ENCODE results near the gene KRT33B.
"Not testable (repeated sequence)": the region's sequence is repeated elsewhere in the genome, so short reads cannot be mapped to it uniquely, and the experiment has no call there.

The KRT33B gene

DNA sequence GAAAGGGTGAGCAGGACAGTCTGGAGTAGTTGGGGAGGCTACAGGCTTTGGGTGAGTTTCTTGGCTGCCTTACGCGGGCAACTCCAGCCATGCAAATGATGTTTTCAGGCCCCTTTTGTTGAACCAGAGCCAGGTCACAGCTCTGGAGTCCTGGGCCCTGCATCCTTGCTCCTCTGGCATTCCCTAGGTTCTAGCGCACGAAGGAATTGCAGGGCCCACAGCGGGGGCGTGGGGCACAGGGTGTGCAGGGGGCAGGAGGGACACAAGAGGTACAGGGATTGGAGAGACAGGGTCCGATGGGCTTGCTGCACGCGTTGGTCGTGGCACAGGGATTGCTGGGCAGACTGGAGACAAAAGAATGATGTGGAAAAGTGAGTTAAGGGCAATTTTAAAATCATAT, 24.2 kb upstream of the KRT33B start:
- no peak for DNase-seq (ENCODE audit: low read depth in 1 of 2, low spot score in 1 of 2)

DNA sequence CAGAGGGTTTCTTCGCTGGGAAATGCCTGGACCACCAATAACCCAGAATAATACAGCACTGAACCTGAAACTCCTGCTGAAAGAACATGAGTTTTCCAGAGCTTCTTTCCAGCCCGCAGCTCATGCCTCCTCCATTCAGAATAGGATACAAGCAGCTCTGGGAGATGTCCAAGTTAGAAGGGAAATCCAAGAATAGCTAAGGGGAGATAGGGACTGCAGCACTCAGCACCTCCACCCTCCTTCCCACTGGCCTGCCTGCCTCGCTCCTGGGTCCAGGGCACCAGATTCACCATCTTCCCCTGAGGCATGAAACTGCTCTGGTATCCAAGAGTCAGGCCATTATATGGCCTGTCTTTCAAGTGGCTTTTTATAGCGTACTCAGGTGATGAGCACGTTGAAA, 23.7 kb upstream of the KRT33B start:
- DNase-seq (ENCODE audit: low read depth in 1 of 2, low spot score in 1 of 2), result no peak

DNA sequence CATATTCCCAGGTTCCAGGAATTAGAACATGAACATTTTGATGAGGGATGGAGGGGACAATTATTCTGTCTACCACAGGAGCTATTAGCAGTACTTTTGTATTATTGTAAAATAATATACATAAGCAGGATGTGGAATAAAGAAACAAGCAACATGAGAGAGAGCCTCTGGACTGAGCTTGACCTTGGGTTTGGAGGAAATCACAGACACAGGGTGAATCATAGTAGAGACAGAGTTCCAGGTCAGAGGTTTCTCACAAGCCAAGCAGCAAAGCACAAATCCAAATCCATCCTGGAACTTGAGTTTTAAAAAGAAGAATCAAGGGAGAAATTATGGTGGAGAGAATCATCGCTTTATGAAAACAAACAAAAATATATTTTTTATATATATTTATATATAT, 22.7 kb upstream of the KRT33B start:
- no peak for DNase-seq (ENCODE audit: low read depth in 1 of 2, low spot score in 1 of 2)

DNA sequence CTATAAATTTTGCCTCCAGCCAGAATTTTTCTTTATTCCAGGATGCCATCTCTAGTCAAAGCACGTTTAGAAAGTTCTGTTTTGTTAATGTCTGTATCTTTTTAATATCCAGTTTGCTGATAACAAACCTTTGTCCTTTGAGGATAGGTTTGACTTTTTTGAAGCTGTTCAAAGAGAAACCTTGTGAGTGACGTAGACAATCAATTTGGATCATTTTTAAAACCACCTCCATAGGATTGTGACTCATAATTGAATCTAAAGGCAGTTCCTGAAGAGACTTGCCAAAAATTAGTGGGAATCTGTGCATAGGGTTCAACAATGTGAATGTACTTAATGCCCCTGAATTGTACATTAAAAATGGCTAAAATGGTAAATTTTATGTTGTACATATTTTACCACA, 21.9 kb upstream of the KRT33B start:
- no peak for DNase-seq (ENCODE audit: low read depth in 1 of 2, low spot score in 1 of 2)

DNA sequence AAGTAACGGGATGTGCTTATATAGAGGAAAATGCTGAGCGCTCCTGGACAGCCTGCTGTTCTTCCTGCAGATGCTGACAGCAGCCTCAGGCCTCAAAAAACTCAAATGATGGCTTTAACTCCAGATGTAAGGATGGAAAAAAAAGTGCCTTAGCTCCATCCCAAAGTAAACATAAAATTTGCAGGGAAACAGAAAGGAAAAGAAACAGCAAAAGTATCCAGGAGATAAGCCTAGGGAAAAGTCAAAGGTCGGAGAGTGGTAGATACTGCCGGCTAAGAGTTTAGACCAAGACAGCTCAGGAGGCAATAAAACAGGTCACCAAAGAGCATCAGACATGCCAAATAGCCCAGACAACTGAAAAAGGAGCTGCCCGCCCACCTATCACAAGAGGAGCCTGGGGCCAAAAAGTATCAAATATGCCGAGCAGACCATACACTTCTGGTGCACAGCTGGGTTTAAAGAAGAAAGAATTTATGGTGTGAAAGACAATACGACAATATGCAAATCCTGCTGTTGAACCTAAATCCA, 20.9 kb upstream of the KRT33B start:
- no peak for DNase-seq (ENCODE audit: low read depth in 1 of 2, low spot score in 1 of 2)

DNA sequence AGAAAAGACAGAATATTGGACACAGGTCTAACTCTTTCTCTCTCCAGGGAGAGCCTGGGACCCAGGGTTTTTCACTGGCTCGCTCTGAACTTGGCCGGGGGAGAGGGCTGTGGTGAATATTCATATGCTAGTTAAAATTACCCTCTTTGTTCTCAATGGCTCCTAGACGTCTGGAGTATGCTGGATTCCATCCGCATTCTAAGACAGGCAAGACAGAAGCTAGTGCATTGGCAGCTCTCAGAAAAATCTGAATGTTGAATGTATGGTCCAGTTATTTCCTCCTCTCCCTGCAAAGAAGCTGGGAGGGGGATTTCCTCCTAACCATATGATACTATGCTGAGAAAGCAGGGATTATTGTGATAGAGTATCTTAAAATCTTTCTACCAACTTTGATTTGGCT, 18.1 kb upstream of the KRT33B start:
- no peak for DNase-seq (ENCODE audit: low read depth in 1 of 2, low spot score in 1 of 2)

DNA sequence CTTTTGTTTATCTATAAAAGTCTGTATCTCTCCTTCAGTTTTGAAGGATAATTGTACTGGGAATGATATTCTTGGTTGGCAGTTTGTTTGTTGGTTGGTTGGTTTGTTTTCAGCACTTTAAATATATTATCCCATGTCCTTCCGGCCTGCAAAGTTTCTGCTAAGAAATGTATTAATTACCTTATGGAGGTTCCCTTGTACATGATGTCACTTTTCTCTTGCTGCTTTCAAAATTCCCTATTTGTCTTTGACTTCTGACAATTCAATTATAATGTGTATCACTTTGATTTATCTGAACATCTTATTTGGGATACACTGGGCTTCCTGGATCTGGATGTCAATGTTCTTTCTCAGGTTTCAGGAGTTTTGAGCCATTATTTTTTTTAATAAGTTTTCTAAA, 16.6 kb upstream of the KRT33B start:
- no peak for DNase-seq (ENCODE audit: low read depth in 1 of 2, low spot score in 1 of 2)

DNA sequence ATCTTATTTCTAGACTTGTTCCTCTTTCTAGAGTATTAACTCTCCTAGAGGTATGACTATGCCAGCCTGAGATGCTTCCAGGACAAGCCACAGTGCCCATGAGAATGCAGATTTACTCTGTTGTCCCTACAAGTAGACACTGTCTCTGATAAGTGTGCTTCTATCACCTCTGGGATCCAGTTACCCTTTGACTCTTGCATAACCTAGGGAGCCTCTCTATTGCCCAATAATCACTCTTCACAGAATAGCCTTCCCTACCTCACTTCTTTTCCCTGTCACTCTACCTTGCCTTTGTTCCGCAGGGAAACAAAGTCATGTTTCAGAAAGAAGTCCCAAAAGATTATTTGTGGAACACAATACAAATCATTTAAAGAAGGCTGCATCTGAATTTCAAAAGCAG, 14.1 kb upstream of the KRT33B start:
- no peak for DNase-seq (ENCODE audit: low read depth in 1 of 2, low spot score in 1 of 2)

DNA sequence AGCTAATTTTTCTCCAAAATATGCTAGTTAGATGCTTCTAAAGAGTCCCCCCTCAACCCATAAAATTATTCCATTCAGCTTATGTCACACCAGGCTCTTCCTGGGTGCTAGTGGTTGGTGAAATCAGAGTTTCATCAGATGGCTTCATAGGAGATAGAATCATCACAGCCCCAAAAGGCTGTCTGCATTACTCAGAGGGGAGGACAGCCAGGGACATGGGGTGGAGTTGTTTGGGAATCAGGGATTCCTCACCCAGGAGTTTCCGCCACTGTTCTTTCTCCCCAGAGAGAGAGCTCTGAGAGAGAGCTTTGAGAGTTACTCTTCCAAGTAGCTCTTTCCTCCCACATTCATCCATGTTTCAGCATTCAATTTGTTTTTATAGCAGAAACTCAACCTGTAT, 12.8 kb upstream of the KRT33B start:
- DNase-seq (ENCODE audit: low read depth in 1 of 2, low spot score in 1 of 2), result no peak

DNA sequence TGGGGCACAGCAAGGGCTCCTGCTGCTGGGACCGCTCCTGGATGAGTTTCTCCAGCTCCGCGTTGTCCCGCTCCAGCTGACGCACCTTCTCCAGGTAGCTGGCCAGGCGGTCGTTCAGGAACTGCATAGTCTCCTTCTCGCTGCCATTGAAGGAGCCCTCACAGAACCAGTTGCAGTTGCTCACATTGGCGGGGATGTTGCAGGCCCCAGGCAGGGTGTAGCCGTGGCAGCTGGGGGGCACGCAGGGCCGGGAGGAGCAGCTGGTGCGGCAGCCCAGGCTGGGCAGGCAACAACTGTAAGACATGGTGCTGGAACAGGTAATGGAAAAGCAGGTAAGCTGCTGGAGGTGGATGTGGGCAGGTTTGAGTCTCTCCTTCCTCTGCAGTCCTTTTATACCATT, 12.3 kb upstream of the KRT33B start, which contains the start of gene KRT34:
KRT34 (minus strand) TSS at position 364 of the 400 bp plus-strand sequence; CDS start at position 304, 60 bp downstream.
- not testable (repeated sequence) for DNase-seq (ENCODE audit: low read depth in 1 of 2, low spot score in 1 of 2)

DNA sequence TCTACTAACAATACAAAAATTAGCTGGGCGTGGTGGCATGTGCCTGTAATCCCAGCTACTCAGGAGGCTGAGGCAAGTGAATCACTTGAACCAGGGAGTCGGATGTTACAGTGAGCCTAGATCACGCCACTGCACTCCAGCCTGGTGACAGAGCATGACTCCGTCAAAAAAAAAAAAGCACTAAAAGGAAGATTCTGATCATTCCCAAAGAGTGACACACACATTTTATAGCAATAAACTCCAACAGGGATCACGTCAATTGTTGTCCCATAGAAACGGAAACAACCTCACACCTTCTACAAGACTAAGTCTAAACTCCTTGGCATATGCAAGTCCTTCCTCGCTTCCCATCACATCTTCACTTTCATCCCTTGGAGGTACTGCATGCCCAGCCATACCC, 10.5 kb upstream of the KRT33B start:
- not testable (repeated sequence) for DNase-seq (ENCODE audit: low read depth in 1 of 2, low spot score in 1 of 2)

DNA sequence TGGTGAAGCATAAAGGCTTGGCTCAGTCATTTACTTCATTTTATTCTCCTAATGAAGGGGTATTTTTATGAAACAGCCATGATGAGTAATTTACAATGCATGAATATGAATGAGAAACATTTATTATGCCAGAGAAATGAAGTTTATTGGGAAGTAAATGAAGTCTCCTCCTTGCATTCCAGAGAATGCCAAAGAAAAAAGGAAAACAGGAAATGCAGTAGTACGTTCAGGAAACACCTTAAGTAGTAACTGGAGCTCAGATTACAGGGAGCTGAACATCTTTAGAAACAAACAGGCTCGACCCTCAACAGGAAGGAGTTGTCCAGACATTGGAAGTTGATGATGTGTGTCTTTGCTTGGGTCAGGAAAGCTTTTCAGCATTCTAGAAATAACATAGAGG, 7.9 kb upstream of the KRT33B start:
- no peak for DNase-seq (ENCODE audit: low read depth in 1 of 2, low spot score in 1 of 2)

DNA sequence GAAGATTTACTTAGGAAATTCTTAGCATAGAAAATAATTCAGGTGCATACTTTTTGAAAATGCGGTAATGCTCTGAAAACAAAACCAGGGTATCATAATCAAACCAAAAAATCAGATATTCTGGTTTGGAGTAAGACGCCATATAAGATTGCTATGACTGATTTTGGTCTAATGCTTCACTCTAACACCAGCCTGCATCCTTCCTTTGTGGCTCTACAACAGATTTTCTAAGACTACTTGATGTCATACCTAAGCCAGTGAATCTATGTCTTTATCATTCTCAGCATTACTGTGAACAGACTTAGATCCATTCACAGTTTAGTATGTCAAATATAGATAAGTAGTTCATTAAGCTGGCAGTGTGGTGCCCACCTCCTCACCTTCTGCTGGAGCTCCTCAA, 590 bp downstream of the KRT33B start:
- no peak for DNase-seq (ENCODE audit: low read depth in 1 of 2, low spot score in 1 of 2)

DNA sequence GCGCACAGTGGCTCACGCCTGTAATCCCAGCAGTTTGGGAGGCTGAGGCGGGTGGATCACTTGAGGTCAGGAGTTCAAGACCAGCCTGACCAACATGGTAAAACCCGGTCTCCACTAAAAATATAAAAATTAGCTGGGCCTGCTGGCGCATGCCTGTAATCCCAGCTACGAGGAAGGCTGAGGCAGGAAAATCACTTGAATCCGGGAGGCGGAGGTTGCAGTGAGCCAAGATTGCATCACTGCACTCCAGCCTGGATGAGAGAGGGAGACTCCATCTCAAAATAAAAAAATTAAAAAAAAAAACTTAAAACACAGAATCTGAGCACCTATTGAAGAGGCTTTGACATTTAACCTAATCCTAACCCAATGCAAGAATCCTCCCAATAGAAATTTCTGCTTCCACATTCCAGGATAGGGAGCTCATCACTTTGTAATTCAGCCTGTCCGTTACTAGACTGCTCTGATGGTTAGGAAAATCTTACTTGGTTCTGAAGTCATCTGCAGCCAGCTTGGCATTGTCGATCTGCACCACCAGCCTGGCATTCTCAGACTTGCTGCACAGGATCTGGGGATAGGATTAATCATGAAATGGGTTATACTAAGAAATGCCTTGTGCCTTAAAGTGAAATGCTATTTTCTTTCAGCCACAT, 2.1 kb downstream of the KRT33B start:
- no peak for DNase-seq (ENCODE audit: low read depth in 1 of 2, low spot score in 1 of 2)

DNA sequence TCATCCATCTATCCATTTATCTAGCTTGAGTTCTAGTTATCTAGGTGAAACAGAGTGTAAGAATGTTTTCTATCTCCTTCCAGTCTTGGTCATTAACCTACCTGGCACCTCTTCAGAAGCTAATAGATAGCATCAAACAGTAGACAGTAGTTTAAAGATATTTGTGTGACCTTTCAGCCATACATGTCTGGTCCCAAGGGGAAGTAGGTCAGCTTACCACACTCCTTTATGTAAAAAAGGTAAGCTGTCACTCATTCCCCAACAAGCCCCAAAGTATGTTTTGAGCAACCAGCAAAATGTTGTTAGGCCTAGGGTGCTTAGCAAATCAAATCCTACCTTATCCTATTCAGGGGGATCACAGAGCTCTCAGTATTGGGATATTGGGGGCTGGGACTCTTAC, 3.5 kb downstream of the KRT33B start:
- DNase-seq (ENCODE audit: low read depth in 1 of 2, low spot score in 1 of 2), result no peak

DNA sequence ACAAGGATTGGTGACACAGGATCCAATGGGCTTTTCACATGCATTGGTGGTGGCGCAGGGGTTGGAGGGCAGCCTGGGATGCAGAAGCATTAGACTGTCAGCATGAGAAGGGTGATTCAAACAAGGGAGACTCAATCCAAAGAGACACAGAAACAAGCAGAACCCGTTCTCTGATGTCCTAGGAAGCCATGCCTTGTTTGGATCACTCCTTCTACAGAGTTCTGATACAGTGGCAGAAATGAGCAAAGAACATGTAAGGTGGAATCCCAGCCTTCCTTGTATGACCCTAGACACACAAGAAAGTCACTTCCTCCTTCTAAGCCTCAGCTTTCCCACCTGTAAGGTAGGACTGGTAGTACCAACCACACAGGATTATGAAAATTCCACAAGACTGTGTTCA, 5.7 kb downstream of the KRT33B start:
- no peak for DNase-seq (ENCODE audit: low read depth in 1 of 2, low spot score in 1 of 2)

DNA sequence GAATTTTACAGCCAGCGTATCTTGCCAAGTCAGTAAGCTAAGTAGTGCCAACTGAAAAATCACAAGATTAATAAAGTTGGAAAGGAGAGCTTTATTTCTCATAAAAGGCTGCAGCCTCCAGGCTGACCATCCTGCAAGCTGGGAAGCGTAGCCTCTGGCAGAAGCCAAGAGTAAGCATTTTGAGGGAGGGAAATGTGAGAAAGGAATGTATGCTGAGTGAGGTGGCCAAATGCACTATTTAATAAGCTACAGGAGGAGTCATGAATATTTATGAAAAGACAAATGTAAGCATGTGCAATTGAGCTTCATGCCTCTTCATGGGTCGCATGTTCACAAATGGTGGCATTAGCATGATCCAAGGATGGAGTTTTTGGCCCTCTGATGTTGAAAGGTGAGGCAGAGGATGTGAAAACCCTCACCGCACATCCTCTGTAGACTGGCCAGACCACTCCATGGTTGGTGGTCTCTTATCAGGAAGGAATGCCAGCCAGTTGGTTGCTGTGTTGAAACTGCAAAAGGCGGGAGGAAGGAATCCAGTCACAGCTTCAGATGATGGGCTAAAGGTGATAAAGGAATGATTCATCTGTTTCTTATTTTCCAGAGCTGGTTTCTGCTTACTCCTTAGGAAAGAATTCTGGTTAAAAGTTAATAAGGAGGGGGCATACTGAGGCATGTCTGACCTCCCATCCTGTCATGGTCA, 9.2 kb downstream of the KRT33B start:
- no peak for DNase-seq (ENCODE audit: low read depth in 1 of 2, low spot score in 1 of 2)

DNA sequence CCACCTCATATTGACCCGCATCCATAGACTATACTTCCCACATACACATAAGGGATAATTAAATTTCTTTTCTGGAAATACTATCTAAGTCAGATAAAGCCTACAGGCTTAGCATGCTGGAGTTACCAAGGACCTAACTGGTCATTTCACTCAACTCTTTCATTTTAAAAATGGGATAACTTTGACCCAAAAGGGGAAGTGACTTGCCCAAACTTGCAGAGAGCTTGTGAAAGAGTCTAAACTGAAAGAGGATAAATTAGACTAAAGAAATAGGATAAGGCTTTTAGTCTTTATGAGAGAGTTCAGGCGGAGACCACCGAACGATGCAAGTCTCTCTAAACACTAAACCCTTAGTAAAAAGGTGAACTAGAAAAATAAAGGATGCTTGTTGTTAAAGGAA, 15.1 kb downstream of the KRT33B start:
- DNase-seq (ENCODE audit: low read depth in 1 of 2, low spot score in 1 of 2), result no peak

DNA sequence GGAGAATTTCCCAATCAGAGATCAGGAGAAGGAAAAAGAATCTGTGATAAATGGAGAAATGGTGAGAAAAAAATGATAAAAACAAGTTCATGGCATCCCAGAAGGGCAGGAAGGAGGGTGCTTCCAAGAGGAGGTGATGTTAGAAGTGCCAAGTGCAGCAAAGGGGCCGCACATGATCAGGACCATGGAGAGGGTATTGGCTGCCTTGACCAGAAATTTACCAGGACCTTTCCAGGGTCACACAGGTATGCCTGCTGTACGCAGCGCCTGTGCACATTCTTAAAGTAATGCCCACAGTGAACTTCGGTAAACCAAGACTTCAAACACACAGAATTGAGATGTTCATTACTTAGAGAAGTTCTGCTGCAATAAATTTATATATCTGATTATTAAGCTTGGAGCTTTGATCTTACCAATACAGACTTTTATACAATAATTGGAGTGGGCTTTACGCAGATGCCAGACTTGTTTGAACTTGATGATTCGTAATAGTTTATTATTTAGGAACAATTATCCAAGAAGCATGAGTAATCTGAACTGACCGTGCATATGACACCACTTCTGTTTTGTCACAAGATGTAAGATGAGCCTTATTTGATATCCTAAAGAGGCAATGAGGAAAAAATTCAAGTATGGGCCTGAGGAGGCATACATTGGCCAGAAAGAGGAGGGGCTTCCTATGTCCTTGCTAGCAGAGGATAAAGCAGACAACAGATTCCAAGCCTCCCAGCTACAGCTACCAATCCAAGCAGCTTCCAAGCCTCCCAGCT, 16.8 kb downstream of the KRT33B start:
- no peak for DNase-seq (ENCODE audit: low read depth in 1 of 2, low spot score in 1 of 2)

DNA sequence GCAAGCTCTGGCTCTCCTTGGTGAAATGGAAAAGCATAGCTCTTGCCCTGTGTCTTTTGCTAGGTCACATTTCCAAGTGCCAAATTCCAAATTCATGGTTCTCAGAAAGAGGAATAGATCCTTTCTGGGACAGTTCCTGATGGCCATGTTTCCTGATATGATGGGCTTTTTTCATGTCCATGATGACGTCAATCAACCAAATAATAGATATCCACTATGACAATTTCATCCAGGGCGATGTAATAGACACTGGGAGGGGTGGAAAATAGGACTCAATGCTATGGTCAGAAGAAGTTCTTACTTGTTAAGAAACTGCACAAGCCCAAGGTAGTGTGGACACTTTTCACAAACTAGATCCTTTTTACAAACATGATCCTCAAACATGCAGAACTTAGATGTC, 18.4 kb downstream of the KRT33B start:
- no peak for DNase-seq (ENCODE audit: low read depth in 1 of 2, low spot score in 1 of 2)

DNA sequence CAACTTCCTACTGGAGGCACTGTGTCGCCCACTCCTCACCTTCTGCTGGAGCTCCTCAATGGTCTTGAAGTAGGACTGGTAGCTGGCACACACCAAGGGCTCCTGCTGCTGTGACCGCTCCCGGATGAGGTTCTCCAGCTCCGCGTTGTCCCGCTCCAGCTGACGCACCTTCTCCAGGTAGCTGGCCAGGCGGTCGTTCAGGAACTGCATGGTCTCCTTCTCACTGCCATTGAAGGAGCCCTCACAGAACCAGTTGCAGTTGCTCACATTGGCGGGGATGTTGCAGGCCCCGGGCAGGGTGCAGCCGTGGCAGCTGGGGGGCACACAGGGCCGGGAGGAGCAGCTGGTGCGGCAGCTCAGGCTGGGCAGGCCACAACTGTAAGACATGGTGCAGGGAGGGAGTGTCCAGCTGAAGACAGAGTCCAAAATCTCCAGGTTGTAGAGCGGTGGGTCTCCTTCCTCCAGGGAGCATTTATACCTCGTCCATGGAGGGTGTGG, 19.2 kb downstream of the KRT33B start, which contains the start of gene KRT33A:
KRT33A (minus strand) TSS at position 448 of the 498 bp plus-strand sequence; CDS start at position 387, 61 bp downstream.
- not testable (repeated sequence) for DNase-seq (ENCODE audit: low read depth in 1 of 2, low spot score in 1 of 2)
